ENCODE measurements around the gene SLC7A5. TPM values are rescaled to one million over a fixed set of nuclear protein-coding genes. Genes with fewer than 3 reads are reported as not detected.

SLC7A5 gene
- polyA plus RNA-seq, 2 of the 4 experiments (the other 2 are of a cell fraction): 265 to 972 TPM

DNA sequence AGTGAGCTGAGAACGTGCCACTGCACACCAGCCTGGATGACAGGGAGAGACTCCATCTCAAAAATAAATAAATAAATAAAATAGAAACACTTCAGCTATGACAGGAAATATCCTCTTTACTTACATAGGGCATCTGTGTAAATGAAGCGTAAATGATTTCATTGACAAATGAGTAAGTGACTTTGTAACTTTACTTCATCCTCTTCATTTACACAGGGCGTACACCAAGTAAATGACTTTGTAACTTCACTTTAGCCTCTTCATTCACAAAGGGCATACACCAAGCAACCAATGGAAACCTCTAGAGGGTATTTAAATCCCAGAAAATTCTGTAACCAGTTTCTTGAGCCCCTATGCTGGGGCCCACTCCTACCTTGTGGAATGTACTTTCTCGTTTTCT, 87.3 kb downstream of the SLC7A5 start:
- Histone ChIP-seq H3K27ac (peak overlapping the region; percentile 96), H3K4me2 (no peak overlapping the region), H3K9me3 (no peaks in the 10 kb centered on the region), H3K4me1 (peaks cover 55% of the 10 kb centered on the region), H3K4me3 (no peak overlapping the region)
- CTCF ChIA-PET: interaction anchor here (0.6 to 8.2 kb wide), 9 partner anchors 11 to 128 kb away, joined by 3 to 417 read pairs (median 133); partner anchors contain the start of gene SLC7A5
- no peak for ATAC-seq
- POLR2A ChIA-PET: no interaction called here
- no peak for DNase-seq (ENCODE audit: low read depth in 1 of 2, low spot score in 1 of 2)
- TF ChIP-seq KDM5A (IDR thresholded peaks at IDR 0.05): no peak
- no peak for FAIRE-seq
- 86% methylated on average over 4 of the region's 4 CpGs for WGBS (ENCODE audit: missing lambda C conversion rate)

DNA sequence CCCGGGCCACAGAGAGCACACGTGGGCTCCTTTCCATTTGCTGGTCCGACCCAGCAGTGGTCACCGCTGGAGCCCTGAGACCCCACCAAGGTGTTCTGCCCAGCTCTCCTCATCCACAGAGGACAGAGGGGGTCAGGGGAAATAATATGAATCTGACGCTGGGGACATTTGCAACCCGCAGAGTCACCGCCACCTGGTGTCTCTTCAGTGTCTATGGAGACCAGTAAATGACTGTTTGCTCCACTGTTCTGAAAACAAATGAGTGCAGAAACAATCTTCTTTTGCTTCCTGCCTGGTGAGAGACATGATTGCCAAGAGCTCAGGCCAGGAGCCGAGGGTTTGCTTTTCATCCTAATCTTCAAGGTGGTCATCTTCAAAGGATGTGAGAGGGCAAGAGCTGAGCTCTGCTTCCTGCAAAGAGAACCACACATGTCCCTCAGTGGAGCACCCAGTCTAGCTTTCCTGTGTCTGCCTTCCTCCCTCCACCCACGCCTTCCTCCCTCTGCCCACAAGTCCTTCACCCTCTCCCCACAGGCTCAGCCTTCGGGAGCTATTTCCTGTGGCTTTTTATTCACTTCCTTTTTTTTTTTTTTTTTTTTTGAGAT, 88.8 kb downstream of the SLC7A5 start:
- 92% methylated on average over 10 of the region's 10 CpGs for WGBS (ENCODE audit: missing lambda C conversion rate)
- TF ChIP-seq, protein P1, sequence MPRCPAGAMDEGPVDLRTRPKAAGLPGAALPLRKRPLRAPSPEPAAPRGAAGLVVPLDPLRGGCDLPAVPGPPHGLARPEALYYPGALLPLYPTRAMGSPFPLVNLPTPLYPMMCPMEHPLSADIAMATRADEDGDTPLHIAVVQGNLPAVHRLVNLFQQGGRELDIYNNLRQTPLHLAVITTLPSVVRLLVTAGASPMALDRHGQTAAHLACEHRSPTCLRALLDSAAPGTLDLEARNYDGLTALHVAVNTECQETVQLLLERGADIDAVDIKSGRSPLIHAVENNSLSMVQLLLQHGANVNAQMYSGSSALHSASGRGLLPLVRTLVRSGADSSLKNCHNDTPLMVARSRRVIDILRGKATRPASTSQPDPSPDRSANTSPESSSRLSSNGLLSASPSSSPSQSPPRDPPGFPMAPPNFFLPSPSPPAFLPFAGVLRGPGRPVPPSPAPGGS (IDR thresholded peaks at IDR 0.05): no peak
- TF ChIP-seq FOSB (CRISPR knock-in tag; IDR thresholded peaks at IDR 0.05): no peak
- no peak for TF ChIP-seq HOXA7 (CRISPR knock-in tag; IDR thresholded peaks at IDR 0.05)
- TF ChIP-seq, protein P2, sequence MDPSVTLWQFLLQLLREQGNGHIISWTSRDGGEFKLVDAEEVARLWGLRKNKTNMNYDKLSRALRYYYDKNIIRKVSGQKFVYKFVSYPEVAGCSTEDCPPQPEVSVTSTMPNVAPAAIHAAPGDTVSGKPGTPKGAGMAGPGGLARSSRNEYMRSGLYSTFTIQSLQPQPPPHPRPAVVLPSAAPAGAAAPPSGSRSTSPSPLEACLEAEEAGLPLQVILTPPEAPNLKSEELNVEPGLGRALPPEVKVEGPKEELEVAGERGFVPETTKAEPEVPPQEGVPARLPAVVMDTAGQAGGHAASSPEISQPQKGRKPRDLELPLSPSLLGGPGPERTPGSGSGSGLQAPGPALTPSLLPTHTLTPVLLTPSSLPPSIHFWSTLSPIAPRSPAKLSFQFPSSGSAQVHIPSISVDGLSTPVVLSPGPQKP (IDR thresholded peaks at IDR 0.05; ENCODE audit: low read depth, low read length): no peak
- TF ChIP-seq NFE2L2 (conservative IDR thresholded peaks at IDR 0.05; ENCODE audit: low read length): no peak
- no peak for TF ChIP-seq MAFK (IDR thresholded peaks at IDR 0.05; ENCODE audit: partially characterized antibody)
- TF ChIP-seq, protein P3, sequence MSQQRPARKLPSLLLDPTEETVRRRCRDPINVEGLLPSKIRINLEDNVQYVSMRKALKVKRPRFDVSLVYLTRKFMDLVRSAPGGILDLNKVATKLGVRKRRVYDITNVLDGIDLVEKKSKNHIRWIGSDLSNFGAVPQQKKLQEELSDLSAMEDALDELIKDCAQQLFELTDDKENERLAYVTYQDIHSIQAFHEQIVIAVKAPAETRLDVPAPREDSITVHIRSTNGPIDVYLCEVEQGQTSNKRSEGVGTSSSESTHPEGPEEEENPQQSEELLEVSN (IDR thresholded peaks at IDR 0.05; ENCODE audit: borderline replicate concordance, low read depth): no peak
- TF ChIP-seq HOXB13 (CRISPR knock-in tag; IDR thresholded peaks at IDR 0.05; ENCODE audit: low read depth): no peak
- TF ChIP-seq, protein P4, sequence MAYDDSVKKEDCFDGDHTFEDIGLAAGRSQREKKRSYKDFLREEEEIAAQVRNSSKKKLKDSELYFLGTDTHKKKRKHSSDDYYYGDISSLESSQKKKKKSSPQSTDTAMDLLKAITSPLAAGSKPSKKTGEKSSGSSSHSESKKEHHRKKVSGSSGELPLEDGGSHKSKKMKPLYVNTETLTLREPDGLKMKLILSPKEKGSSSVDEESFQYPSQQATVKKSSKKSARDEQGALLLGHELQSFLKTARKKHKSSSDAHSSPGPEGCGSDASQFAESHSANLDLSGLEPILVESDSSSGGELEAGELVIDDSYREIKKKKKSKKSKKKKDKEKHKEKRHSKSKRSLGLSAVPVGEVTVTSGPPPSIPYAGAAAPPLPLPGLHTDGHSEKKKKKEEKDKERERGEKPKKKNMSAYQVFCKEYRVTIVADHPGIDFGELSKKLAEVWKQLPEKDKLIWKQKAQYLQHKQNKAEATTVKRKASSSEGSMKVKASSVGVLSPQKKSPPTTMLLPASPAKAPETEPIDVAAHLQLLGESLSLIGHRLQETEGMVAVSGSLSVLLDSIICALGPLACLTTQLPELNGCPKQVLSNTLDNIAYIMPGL (CRISPR knock-in tag; IDR thresholded peaks at IDR 0.05; ENCODE audit: borderline replicate concordance): no peak
- no peak for TF ChIP-seq EHF (CRISPR knock-in tag; IDR thresholded peaks at IDR 0.05)
- no peak for TF ChIP-seq CBX8 (IDR thresholded peaks at IDR 0.05)
- TF ChIP-seq EP300 (IDR thresholded peaks at IDR 0.05): no peak
- Histone ChIP-seq H3K9me3 (no peaks in the 10 kb centered on the region), H3K4me2 (no peak overlapping the region; the same call in 2 of the 3 replicates), H3K4me1 (peaks cover 51% of the 10 kb centered on the region), H3K27ac (peak overlapping the region; percentile 96), H3K4me3 (no peak overlapping the region)
- no peak for ATAC-seq
- ChIA-PET CTCF (interaction anchor here (0.7 to 8.2 kb wide), 11 partner anchors 12 to 129 kb away, joined by 3 to 417 read pairs (median 37); partner anchors contain the start of genes KLHDC4 and SLC7A5), POLR2A (interaction anchor here (1.2 to 2.3 kb wide), 3 partner anchors 10 to 91 kb away, joined by 3 to 23 read pairs (median 4); no protein-coding TSS in a partner anchor)
- no peak for DNase-seq (ENCODE audit: low read depth in 1 of 2, low spot score in 1 of 2)
- no peak for FAIRE-seq

Small RNA genes lying within 50 kb of the gene (small RNA-seq; reads per million reads assigned to genes)
- gene MIR6775: 0 to 1.8 (median 0.17) reads per million in 6 experiments

Other genes with a start within 250 kb of the SLC7A5 start
- gene KLHDC4, start 103.5 kb downstream of the SLC7A5 start, polyA plus RNA-seq (2011; rRNA removed): 22.6 and 25.9 TPM in 2 replicates
- 34.8 to 38.2 TPM (median 37.2 TPM) in 3 replicates for gene KLHDC4, start 103.5 kb downstream of the SLC7A5 start, polyA plus RNA-seq (2017; fragmentation: RNase III; extraction: RNeasy Plus Mini Kit Qiagen cat#74134 plus additional on column Dnase treatment)
- gene CA5A, start 67.0 kb upstream of the SLC7A5 start, polyA plus RNA-seq (2011; rRNA removed): not detected in 2 replicates
- gene CA5A, start 67.0 kb upstream of the SLC7A5 start, polyA plus RNA-seq (2017; fragmentation: RNase III; extraction: RNeasy Plus Mini Kit Qiagen cat#74134 plus additional on column Dnase treatment): not detected in 3 replicates
- 17.1 and 18.1 TPM in 2 replicates for gene BANP, start 81.9 kb upstream of the SLC7A5 start, polyA plus RNA-seq (2011; rRNA removed)
- 13.6 to 17.2 TPM (median 16.5 TPM) in 3 replicates for gene BANP, start 81.9 kb upstream of the SLC7A5 start, polyA plus RNA-seq (2017; fragmentation: RNase III; extraction: RNeasy Plus Mini Kit Qiagen cat#74134 plus additional on column Dnase treatment)

Measured in A549 (cell line).